EH (cell line): ENCODE data around the gene GSTA1.
A peak's percentile ranks its signal among the peaks of the same experiment; 100 is the strongest.

ENCODE experiments used
- DNase-seq: peaks from one replicate; pipeline ENCODE4 v3.0.0-alpha.2; 2015; ENCODE audit warnings: low read depth

The GSTA1 gene

DNA sequence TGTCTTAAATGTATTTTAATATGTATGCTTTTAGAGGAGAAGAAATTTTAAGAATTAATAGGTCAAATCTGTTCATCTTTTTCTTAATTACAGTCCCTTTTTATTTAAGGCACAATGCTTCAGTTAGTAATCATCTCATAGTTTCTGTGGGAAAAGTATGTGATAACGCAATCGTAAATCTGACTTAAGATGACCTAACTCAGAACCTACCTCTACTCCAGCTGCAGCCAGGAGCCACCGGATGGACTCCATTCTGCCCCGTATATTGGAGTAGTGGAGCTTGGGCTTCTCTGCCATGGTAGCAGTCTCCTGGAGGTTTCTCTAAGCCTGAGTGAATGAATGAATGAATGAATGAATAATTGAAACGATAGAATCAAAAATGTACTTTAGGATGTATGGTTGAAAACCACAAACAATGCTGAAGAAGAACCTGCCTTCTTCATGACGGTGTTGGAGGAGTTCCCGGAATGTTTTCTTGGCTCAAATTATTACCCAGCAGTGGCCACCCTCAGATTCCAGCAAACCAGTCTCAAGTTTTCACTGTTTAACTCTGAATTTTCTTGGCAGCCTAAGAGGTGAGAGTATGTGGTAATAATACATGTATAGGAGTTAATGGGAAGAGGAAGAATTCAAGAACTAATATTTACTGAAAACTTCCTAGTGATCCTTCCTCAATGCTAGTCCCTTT, 45.8 kb downstream of the GSTA1 start:
- peak; percentile 90 for DNase-seq

DNA sequence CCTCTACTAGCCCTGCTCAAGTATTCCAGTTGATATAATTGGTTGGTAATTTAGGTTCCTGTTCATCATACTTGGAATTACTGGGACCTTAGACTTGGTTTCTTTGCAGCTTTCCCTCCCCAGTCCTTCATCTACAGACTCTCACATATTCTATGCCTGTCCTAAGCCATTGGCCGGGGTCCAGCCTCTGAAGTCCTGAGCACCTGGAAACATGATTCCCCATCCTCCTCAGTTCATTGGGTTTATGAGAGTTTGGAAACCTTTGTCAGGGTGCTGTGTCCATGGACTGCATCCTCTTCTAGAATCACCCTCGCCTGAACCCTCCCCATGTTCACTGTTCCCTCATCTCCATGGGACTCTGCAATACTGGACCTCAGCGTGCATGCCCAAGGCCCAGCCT, 49.2 kb downstream of the GSTA1 start:
- DNase-seq = no peak

DNA sequence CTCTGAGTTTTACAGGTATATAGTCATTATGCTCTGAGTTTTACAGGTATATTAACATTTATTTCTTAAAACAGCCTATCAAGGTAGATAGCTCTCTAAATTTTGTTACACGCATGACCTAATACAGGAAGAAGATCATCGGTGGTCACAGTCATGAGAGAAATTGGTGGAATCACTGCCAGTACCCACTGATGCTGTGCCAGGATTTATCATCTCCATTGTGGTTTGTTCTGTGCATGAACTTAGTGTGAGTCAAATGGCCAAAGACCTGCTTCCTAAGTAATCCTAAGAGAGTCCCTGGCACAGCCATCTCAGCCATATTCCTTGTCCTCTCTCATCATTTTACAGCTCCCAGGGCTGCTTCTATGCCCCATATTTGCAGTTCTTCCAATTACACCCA, 50.5 kb downstream of the GSTA1 start:
- DNase-seq = peak; percentile 46

GRCh38 chr6:52752310-52752709, 51.3 kb downstream of the GSTA1 start:
- no peak for DNase-seq

- no peak for DNase-seq
Observed at GRCh38 chr6:52749556-52750152, 54.0 kb downstream of the GSTA1 start.

DNA sequence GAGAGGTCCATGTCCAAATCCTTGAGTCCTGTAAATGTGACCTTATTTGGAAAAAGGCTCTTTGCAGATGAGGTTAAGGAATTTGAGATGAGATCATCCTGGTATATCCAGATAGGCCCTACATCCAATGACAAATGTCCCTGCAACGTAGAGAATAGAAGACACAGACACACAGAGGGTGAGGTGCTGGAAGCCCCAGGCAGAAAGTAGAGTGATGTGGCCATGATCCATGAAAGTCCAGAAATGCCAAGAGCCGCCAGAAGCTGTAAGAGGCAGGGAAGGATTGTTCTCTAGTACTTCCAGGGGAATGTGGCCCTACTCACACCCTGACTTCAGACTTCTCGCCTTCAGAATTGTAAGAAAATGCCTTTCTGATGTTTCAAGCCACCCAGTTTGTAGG, 56.3 kb downstream of the GSTA1 start:
- peak; percentile 97 for DNase-seq

- no peak for DNase-seq
Observed at GRCh38 chr6:52746213-52746612, 57.4 kb downstream of the GSTA1 start.

DNA sequence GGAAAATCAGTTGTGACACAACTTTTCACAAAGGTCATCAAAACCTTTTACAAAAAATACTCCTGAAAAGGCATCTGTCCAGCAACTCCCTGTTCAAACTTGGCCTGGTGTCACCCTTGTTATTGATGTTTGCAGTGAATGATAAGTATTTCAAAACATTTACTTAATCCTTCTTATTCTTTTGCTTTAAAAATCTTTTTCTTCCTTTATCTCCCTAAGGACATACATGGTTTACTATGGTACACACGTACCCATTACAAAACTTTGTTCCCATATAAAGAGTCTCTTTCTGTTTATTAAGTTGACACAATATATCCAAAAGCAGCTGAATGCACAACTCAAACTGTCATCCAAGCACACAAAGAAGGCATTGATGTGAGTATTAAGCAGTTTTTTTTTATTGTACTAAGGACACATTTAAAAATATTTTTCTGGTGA, 57.8 kb downstream of the GSTA1 start:
- DNase-seq = no peak

DNA sequence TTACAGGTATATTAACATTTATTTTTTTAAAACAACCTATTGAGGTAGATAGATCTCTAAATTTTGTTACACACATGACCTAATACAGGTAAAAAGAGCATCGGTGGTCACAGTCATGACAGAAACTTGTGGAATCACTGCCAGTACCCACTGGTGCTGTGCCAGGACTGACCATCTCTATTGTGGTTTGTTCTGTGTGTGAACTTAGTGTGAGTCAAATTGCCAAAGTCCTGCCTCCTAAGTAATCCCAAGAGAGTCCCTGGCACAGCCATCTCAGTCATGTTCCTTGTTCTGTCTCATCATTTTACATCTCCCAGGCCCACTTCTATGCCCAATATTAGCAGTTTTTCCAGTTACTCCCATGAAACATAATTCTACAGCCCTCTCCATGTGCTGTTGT, 61.7 kb downstream of the GSTA1 start:
- DNase-seq = peak; percentile 48
